SH-SY5Y (cell line): ENCODE data around the gene LENEP.

Source experiments
- GATA2 ChIP-seq: IDR thresholded peaks from 2 replicates; pipeline ENCODE4 v1.6.1; 2011; ENCODE audit warnings: mild to moderate bottlenecking, low read depth, low read length
- GATA3 ChIP-seq: IDR thresholded peaks from 2 replicates; pipeline ENCODE4 v1.6.1; 2011; ENCODE audit warnings: low read depth, mild to moderate bottlenecking, low read length, moderate library complexity

DNA sequence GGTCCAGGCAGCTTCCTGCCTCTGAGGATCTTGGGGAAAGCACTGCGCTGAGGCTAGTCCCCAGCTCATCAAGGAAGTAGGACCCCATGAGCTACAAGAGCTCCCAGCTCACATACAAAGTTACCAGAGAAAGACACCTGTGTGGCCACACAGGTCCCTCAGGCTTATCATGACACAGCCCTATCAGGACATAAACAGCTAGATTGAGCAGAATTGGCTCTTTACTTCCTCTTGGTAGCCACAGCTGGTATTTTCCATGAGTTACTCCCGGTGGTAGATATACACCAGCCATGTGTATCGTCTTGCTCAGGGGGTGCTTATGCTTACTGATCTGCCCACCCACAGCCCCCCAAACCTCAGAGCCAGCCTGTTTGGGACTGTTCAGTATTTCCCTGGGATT is 1.2 kb downstream of the LENEP start:
- TF ChIP-seq GATA2 (no peak), GATA3 (no peak)
